Activated CD4-positive, alpha-beta memory T cell treated with anti-CD3 and anti-CD28 coated beads, Interleukin-2, amount 10 ng/mL, durations not matched to agents 7 days and 5 days (primary cell): ENCODE results near the gene SAP30BP. TPM values are rescaled to one million over a fixed set of nuclear protein-coding genes. Genes with fewer than 3 reads are reported as not detected.

ENCODE experiments used
- CTCF ChIA-PET: fragments of 350-600 bp; sonication (Branson Sonifier 250); formaldehyde crosslinking; loops from one replicate; lab custom pipeline; 2021; ENCODE audit warnings: antibody characterized with exemption, inconsistent platforms; lab: Charles Lee
- POLR2A ChIA-PET: fragments of 350-600 bp; sonication (Branson Sonifier 250); formaldehyde crosslinking; loops from one replicate; lab custom pipeline; 2021; ENCODE audit warnings: antibody characterized with exemption; lab: Charles Lee
- DNase-seq: peaks from one replicate; pipeline ENCODE4 v3.0.0-alpha.2; 2020
- H3K27ac Mint-ChIP-seq: one replicate; pipeline ENCODE4 v1.8.0; 2021; ENCODE audit warnings: mild to moderate bottlenecking, mixed read lengths
- H3K27me3 Mint-ChIP-seq: one replicate; pipeline ENCODE4 v1.8.0; 2021; ENCODE audit warnings: mixed read lengths
- H3K36me3 Mint-ChIP-seq: one replicate; pipeline ENCODE4 v1.8.0; 2021; ENCODE audit warnings: low read depth, mixed read lengths
- H3K4me1 Mint-ChIP-seq: one replicate; pipeline ENCODE4 v1.8.0; 2021; ENCODE audit warnings: mixed read lengths
- H3K4me3 Mint-ChIP-seq: one replicate; pipeline ENCODE4 v1.8.0; 2021; ENCODE audit warnings: mild to moderate bottlenecking, mixed read lengths
- H3K9me3 Mint-ChIP-seq: one replicate; pipeline ENCODE4 v1.8.0; 2021; ENCODE audit warnings: mixed read lengths
- total RNA-seq, 2 experiments: library from RNA; stranded (reverse); gene quantifications; one replicate each; pipeline ENCODE4 v1.2.3, GENCODE V29; 2021

The SAP30BP gene
- total RNA-seq, 2 experiments from 2014 or later = 87.2 to 89.6 TPM

DNA sequence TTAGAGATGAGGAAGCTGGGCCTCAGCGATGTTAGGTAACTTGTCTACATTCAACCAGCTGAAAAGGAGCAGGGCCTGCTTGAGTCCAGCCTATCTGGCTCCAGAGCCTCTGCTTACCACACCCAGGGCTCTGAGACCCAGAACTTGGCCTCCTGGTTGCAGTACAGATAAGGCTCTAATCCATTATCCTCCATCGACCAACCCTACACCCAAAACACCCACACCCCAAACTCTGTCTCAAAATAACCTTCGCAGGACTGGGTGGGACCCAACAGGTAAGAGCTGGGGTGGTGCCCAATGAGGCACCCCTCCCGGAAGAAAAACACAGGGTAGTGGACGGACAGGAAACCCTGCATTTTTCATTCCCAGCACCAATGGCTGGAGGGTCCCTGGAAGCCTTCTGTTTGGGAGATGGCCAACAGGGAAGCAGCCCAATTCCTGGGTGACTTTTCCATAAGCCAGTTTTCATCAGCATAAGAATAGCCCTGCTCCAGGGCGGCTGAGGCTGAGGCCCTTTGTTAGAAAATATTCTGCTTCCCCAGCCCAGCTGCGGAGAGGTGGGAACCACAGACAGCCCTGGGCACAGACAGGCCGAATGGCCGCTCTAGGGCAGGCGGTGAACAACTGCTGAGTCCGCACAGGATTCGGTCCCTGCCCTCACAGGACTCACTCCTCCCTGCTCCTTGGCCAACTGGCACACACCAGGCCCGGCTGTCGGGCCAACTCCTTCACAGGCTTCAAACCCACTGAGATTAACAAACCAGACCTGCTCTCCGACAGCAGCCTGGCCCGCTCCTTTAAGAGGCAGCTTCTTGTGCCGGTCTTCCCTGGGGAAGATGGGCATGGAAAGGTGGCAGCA, 24.1 kb upstream of the SAP30BP start:
- H3K27ac Mint-ChIP-seq = no peak overlapping the region
- POLR2A ChIA-PET = interaction anchor here (1.9 kb wide), 1 partner anchor 24 kb away, joined by 6 read pairs; the partner anchor contains the start of genes RECQL5 and SAP30BP
- H3K9me3 Mint-ChIP-seq = no peaks in the 10 kb centered on the region
- H3K36me3 Mint-ChIP-seq = no peaks in the 10 kb centered on the region
- no peak overlapping the region for H3K4me3 Mint-ChIP-seq
- no peak for DNase-seq
- H3K4me1 Mint-ChIP-seq = peaks cover 17% of the 10 kb centered on the region
- no peaks in the 10 kb centered on the region for H3K27me3 Mint-ChIP-seq
- CTCF ChIA-PET = interaction anchor here (0.6 to 6.5 kb wide), 5 partner anchors 10 to 110 kb away, joined by 3 to 75 read pairs (median 3); partner anchors contain the start of gene SMIM5

DNA sequence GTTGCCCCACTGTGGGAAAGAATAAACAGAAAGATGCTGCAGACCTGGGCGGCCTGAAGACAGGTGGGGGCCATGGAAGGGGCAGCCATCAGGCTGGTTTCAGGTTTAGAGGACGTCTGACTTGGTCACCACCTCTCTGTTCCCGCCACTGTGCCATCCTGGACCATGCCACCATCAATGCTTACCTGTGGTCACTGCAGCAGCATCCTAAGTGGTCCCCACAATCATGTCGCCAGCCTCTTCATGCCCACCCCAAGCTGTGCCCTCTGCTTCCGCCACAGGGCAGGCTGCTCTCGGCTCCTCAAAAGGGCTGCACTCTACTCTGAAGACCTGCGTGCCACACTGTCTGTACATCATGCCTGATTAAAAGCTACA, 23.5 kb upstream of the SAP30BP start:
- Mint-ChIP-seq H3K36me3 (no peaks in the 10 kb centered on the region), H3K4me1 (peaks cover 17% of the 10 kb centered on the region), H3K9me3 (no peaks in the 10 kb centered on the region), H3K4me3 (no peak overlapping the region), H3K27ac (no peak overlapping the region), H3K27me3 (no peaks in the 10 kb centered on the region)
- ChIA-PET CTCF (interaction anchor here (1.6 to 6.5 kb wide), 2 partner anchors 10 to 104 kb away, joined by 6 to 75 read pairs; partner anchors contain the start of gene SMIM5), POLR2A (no interaction called here)
- DNase-seq = no peak

DNA sequence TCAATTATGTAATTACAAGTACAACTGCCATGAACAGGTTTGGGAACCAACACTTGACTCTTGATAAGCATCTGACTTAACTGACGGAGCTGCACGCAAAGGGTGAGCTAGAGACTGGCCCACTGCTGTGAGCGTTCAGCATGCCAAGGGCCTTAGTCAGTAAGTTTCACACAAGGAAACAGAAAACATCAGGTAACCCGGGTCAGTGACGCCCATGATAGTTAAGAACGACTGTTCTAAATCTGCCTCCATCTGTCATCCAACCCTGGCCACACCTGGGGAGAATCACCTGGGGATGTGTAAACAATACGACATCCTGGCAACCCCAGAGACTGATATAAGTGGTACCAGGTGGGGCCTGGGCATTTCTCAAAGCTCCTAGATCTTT, 21.6 kb upstream of the SAP30BP start:
- no peak overlapping the region for H3K27ac Mint-ChIP-seq
- ChIA-PET POLR2A (interaction anchor here (1.1 to 1.4 kb wide), 4 partner anchors 9 to 43 kb away, joined by 3 to 10 read pairs (median 3); partner anchors contain the start of genes RECQL5 and SAP30BP), CTCF (interaction anchor here (1.1 to 6.5 kb wide), 7 partner anchors 9 to 108 kb away, joined by 3 to 75 read pairs (median 6); partner anchors contain the start of gene SMIM5)
- H3K27me3 Mint-ChIP-seq = no peaks in the 10 kb centered on the region
- H3K4me1 Mint-ChIP-seq = peaks cover 17% of the 10 kb centered on the region
- peaks cover 12% of the 10 kb centered on the region for H3K36me3 Mint-ChIP-seq
- H3K4me3 Mint-ChIP-seq = no peak overlapping the region
- DNase-seq = no peak
- no peaks in the 10 kb centered on the region for H3K9me3 Mint-ChIP-seq

DNA sequence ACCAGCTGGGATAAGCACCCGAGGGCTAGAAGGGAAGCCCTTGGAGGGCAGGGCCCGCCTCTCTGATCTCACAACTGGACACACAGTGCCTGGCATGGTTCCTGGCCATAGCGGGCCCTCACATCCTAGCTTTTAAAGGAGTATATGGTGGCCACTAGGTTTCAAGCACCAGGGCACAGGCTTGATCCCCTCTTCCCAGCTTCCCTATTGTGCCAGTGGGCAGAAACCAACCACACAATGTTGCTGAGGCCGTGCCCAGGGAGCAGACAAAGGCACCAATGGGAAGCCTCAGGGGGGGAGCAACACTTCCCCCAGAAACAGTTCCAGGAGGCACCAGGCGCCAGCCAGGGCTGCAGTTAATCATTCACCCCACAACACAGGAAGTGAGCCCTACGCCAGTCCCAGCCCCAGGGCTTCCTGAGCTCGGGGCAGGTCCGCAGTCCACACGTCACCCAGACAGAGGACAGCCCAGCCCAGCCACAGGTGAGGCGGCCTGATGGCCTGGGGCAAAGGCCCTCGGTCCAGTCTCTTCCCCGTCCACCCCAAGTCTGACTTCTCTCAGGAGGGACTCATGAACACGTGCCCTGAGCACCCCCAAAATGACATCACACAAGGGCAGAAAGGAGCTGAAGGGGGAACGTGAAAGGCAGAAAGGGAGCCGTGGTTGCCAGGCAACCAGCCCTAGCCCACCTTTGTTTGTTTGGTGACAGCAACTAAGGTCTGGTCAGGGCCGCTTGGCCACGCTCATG, 21.1 kb upstream of the SAP30BP start:
- DNase-seq = peak; percentile 34

DNA sequence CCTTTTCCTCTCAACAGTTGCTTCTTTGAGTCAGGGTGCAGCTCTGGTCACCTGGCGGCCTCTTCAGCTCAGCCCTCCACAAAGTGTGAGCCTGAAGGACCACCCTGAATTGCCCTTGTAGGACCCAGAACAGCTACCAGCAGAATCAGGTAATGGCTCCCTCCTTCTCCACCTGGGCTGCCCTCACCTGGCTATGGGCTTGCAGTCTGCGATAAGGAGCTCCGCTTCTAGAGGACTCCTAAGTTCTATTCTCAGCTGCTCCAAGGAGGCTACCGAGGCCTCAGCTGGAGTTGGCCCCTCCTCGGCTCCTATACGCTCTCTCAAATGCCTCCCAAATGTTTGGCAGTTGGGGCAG, 20.5 kb upstream of the SAP30BP start:
- no peak for DNase-seq
- no peak overlapping the region for H3K4me3 Mint-ChIP-seq
- no peaks in the 10 kb centered on the region for H3K9me3 Mint-ChIP-seq
- peaks cover 15% of the 10 kb centered on the region for H3K36me3 Mint-ChIP-seq
- CTCF ChIA-PET = interaction anchor here (0.5 to 6.5 kb wide), 8 partner anchors 8 to 107 kb away, joined by 3 to 75 read pairs (median 4); partner anchors contain the start of gene SMIM5
- H3K27me3 Mint-ChIP-seq = no peaks in the 10 kb centered on the region
- no peak overlapping the region for H3K27ac Mint-ChIP-seq
- H3K4me1 Mint-ChIP-seq = peaks cover 17% of the 10 kb centered on the region
- POLR2A ChIA-PET = interaction anchor here (1.0 to 1.4 kb wide), 3 partner anchors 8 to 41 kb away, joined by 3 to 10 read pairs (median 3); partner anchors contain the start of genes RECQL5 and SAP30BP

More for the DNA sequence above, 21.1 kb upstream of the SAP30BP start:
- ChIA-PET POLR2A (interaction anchor here (1.0 to 1.4 kb wide), 3 partner anchors 8 to 42 kb away, joined by 3 to 10 read pairs (median 3); partner anchors contain the start of genes RECQL5 and SAP30BP), CTCF (interaction anchor here (1.1 to 6.5 kb wide), 8 partner anchors 8 to 108 kb away, joined by 3 to 75 read pairs (median 6); partner anchors contain the start of gene SMIM5)
- Mint-ChIP-seq H3K4me3 (no peak overlapping the region), H3K27ac (peak overlapping the region; percentile 28), H3K36me3 (peaks cover 15% of the 10 kb centered on the region), H3K4me1 (peaks cover 17% of the 10 kb centered on the region), H3K9me3 (no peaks in the 10 kb centered on the region), H3K27me3 (no peaks in the 10 kb centered on the region)

DNA sequence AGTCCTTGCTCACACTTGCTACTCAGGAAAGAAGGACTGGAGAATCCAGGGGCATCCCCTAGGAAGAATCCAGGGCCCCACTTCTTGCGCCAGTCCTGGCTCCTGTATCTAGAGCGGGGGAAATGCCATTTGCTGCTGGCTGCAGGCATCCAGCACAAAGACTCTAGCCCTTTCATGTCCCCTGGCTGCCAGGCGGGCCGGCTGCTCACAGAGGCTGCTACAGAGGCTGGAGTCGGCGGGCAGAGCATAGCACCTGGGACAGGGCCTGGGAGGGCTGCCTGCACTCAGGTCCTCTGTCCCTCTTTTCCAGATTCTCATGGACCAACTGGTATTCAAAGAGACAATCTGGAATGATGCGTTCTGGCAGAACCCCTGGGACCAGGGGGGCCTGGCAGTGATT, 20.1 kb upstream of the SAP30BP start:
- no peak for DNase-seq
- no peaks in the 10 kb centered on the region for H3K9me3 Mint-ChIP-seq
- CTCF ChIA-PET = interaction anchor here (0.5 to 6.5 kb wide), 6 partner anchors 9 to 103 kb away, joined by 3 to 75 read pairs (median 3); partner anchors contain the start of gene SMIM5
- POLR2A ChIA-PET = interaction anchor here (1.0 to 1.1 kb wide), 2 partner anchors 20 to 41 kb away, joined by 3 to 7 read pairs; partner anchors contain the start of genes RECQL5 and SAP30BP
- no peaks in the 10 kb centered on the region for H3K27me3 Mint-ChIP-seq
- no peak overlapping the region for H3K4me3 Mint-ChIP-seq
- H3K36me3 Mint-ChIP-seq = peaks cover 15% of the 10 kb centered on the region
- H3K27ac Mint-ChIP-seq = no peak overlapping the region
- peaks cover 17% of the 10 kb centered on the region for H3K4me1 Mint-ChIP-seq

DNA sequence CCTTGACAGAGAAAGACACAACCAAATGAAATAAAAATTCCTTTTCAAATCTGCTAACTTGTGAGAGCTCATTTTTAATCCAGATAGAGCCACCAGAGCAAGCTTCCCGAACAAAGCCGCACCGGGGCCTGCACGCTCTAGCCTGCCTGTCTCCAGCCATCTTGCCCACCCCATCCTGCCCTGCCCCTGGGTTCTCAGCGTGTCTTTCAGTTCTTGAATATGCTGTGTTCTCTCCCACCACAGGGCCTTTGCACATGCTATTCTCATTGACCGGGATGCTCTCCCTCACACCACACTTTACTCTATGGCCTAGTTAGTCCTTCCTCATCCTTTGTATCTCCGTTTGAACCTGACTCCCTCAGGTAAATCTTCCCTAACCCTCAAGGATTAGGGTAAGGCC, 19.2 kb upstream of the SAP30BP start:
- Mint-ChIP-seq H3K27me3 (no peaks in the 10 kb centered on the region), H3K4me3 (no peak overlapping the region), H3K4me1 (peaks cover 15% of the 10 kb centered on the region), H3K27ac (no peak overlapping the region), H3K36me3 (peaks cover 15% of the 10 kb centered on the region), H3K9me3 (no peaks in the 10 kb centered on the region)
- ChIA-PET CTCF (interaction anchor here (0.7 kb wide), 1 partner anchor 24 kb away, joined by 3 read pairs; no protein-coding TSS in a partner anchor), POLR2A (interaction anchor here (1.1 kb wide), 1 partner anchor 19 kb away, joined by 7 read pairs; the partner anchor contains the start of genes RECQL5 and SAP30BP)
- DNase-seq = no peak

DNA sequence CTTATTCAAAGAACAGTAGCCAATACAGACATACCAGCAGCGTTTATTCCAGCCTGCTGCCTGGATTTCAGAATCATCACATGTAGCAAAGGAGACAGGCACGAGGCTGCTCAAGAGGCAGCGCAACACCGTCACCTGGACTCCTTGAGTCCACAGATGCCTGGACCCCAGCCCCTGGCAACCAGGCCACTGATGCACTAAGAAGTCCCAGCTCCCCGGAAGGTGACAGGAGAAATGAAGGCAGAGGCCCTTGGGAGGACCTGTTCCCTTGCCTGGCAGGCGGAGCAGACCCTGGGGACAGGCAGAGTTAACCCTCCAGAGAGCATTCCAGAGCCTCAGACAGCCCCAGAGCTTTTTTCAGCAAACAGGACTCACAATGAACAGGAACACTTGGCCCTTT, 17.5 kb upstream of the SAP30BP start:
- peaks cover 15% of the 10 kb centered on the region for H3K4me1 Mint-ChIP-seq
- H3K36me3 Mint-ChIP-seq = peaks cover 15% of the 10 kb centered on the region
- no peak overlapping the region for H3K4me3 Mint-ChIP-seq
- no peak overlapping the region for H3K27ac Mint-ChIP-seq
- CTCF ChIA-PET = interaction anchor here (0.5 to 2.8 kb wide), 4 partner anchors 16 to 443 kb away, joined by 4 to 13 read pairs (median 6); partner anchors contain the start of gene SMIM5
- POLR2A ChIA-PET = interaction anchor here (1.4 kb wide), 1 partner anchor 17 kb away, joined by 4 read pairs; the partner anchor contains the start of genes RECQL5 and SAP30BP
- H3K27me3 Mint-ChIP-seq = no peaks in the 10 kb centered on the region
- no peak for DNase-seq
- no peaks in the 10 kb centered on the region for H3K9me3 Mint-ChIP-seq

DNA sequence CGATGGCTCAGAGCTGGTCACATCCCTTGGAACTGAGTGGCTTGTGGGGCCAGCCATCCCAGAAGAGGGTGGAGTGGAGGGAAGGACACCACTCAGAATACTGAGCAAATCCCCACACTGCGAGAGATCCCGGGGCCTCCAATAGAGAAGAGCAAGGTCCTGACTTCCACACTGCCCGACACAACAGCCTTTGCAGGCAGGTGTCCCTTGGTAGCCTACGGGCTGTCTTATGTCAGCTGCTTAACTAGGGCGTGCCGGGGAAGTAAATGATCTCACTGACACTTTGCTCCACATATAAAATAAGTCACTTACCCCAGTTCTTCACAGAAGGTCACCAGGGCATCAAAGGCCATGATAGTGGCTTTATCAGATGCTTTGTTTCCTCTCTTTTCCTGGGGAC, 16.3 kb upstream of the SAP30BP start:
- Mint-ChIP-seq H3K4me3 (no peak overlapping the region), H3K4me1 (peaks cover 10% of the 10 kb centered on the region), H3K27me3 (no peaks in the 10 kb centered on the region), H3K27ac (no peak overlapping the region), H3K9me3 (no peaks in the 10 kb centered on the region), H3K36me3 (peaks cover 15% of the 10 kb centered on the region)
- ChIA-PET CTCF (interaction anchor here (2.8 kb wide), 1 partner anchor 18 kb away, joined by 13 read pairs; the partner anchor contains the start of gene SMIM5), POLR2A (interaction anchor here (0.8 to 1.4 kb wide), 2 partner anchors 16 kb away, joined by 3 to 4 read pairs; partner anchors contain the start of genes RECQL5 and SAP30BP)
- DNase-seq = no peak

DNA sequence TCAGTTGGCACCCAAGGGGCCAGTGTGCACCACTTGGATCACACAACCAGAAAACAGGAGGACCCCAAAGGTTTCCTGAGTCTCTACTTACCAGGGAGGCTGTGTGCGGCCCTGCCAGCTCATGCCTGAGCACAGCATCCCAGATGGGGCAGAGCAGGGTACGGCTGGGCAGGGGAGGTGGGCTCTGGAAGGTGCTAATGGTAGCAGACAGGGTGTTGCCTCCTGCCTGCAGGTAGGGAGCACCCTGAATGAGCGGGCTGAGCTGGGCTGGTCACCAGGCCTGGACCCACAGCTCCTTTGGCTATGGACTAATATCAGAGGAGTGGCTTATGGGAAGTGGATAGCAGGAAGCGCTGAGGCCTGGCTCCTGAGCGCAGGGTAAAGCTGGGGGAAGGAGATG, 14.8 kb upstream of the SAP30BP start:
- Mint-ChIP-seq H3K4me3 (no peak overlapping the region), H3K27ac (no peak overlapping the region), H3K36me3 (peaks cover 19% of the 10 kb centered on the region), H3K4me1 (peaks cover 2% of the 10 kb centered on the region), H3K27me3 (no peaks in the 10 kb centered on the region), H3K9me3 (no peaks in the 10 kb centered on the region)
- ChIA-PET CTCF (interaction anchor here (0.5 to 5.4 kb wide), 4 partner anchors 15 to 404 kb away, joined by 3 to 31 read pairs (median 7); partner anchors contain the start of genes RECQL5, SAP30BP and SMIM5), POLR2A (interaction anchor here (1.2 kb wide), 1 partner anchor 14 kb away, joined by 3 read pairs; the partner anchor contains the start of gene RECQL5)
- DNase-seq = no peak

DNA sequence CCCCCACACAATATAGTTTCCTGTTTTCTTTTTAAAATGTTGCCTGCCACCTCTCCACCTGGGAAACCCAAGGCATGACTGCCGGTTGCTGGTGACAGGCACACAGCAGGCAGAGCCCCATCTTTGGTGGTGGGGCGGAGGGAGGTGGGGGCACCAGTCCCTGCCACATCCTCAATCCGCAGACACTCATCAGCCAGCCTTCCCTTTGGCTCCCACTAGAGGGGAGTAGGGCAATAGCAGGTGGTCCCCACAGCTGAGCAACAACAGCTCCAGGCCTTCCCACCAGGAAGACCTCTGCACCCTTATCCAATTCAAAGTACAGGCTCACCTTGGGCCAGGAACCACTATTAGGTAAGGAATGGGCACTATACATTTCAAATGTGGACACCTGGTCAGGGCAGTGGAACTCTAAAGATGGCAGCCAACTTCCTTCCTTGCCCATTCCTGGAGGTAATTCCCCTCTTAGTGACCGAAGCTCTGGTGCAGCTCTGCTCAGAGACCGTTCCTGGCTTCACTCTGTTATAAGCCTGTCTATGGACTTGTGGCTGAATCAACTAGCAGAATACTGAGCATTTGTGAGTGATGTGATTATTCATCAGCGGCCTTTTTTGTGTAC, 14.1 kb upstream of the SAP30BP start:
- ChIA-PET POLR2A (interaction anchor here (1.2 kb wide), 1 partner anchor 14 kb away, joined by 3 read pairs; the partner anchor contains the start of gene RECQL5), CTCF (interaction anchor here (0.6 to 5.4 kb wide), 5 partner anchors 14 to 192 kb away, joined by 3 to 31 read pairs (median 5); partner anchors contain the start of genes RECQL5, SAP30BP and SMIM5)
- Mint-ChIP-seq H3K36me3 (peaks cover 20% of the 10 kb centered on the region), H3K27me3 (no peaks in the 10 kb centered on the region), H3K27ac (peak overlapping the region; percentile 42), H3K4me1 (peaks cover 2% of the 10 kb centered on the region), H3K4me3 (no peak overlapping the region), H3K9me3 (no peaks in the 10 kb centered on the region)
- no peak for DNase-seq
